Right ventricle myocardium inferior (tissue), 1 donor: ENCODE data around the gene FBLN7. TPM values are rescaled to one million over a fixed set of nuclear protein-coding genes. Genes with fewer than 3 reads are reported as not detected.
"Not testable (repeated sequence)": the region's sequence is repeated elsewhere in the genome, so short reads cannot be mapped to it uniquely, and the experiment has no call there.

Experiments used
- ATAC-seq: fragments of 200-7000 bp; cut with Tn5 transposase; one replicate; pipeline ENCODE4 v1.9.1; 2020; ENCODE audit warnings: mild to moderate bottlenecking, moderate library complexity
- DNase-seq: peaks from one replicate; pipeline ENCODE4 v3.0.0; 2021; ENCODE audit errors: missing footprints
- intact Hi-C: fragments of 100-400 bp; cut with DNase I; formaldehyde crosslinking; loops from one replicate; pipeline ENCODE4 v1.11.0; 2022
- total RNA-seq: library from RNA; stranded (reverse); fragmentation: NEBNext Ultra II Directional; extraction: Animal tissue kit (Norgen Biotek cat#: 25700); gene quantifications from one replicate; pipeline ENCODE4 v1.2.1, GENCODE V29; 2021
- donor health status: DM: no; HTN: yes; CAD: no; lungs with severe emphysema.

FBLN7 gene
- total RNA-seq, 1 donor from 2014 or later: 0.54 TPM

GRCh38 chr2:112199188-112199587 is 61.0 kb downstream of the FBLN7 start:
- no peak for ATAC-seq
- intact Hi-C loops: no loop called here
- no peak for DNase-seq

- intact Hi-C loops: no loop called here
- DNase-seq: no peak
- ATAC-seq: no peak
Observed at GRCh38 chr2:112201696-112202430, 63.7 kb downstream of the FBLN7 start.

GRCh38 chr2:112204411-112204810 is 66.2 kb downstream of the FBLN7 start:
- no peak for DNase-seq
- intact Hi-C loops: no loop called here
- no peak for ATAC-seq

GRCh38 chr2:112207905-112208304 is 69.7 kb downstream of the FBLN7 start:
- ATAC-seq, intact Hi-C loops, DNase-seq: not testable (repeated sequence)

- no peak for DNase-seq
- intact Hi-C loops: no loop called here
- ATAC-seq: no peak
Observed at GRCh38 chr2:112216167-112216566, 78.0 kb downstream of the FBLN7 start.

GRCh38 chr2:112217854-112218253 is 79.7 kb downstream of the FBLN7 start:
- DNase-seq (no peak), ATAC-seq (peak; percentile 56)
- intact Hi-C loops: no loop called here

GRCh38 chr2:112220186-112220585 is 82.0 kb downstream of the FBLN7 start:
- DNase-seq (no peak), ATAC-seq (no peak)
- intact Hi-C loops: no loop called here

- no peak for ATAC-seq
- intact Hi-C loops: no loop called here
- DNase-seq: no peak
Observed at GRCh38 chr2:112220831-112221230, 82.6 kb downstream of the FBLN7 start.

GRCh38 chr2:112229348-112229747 is 91.2 kb downstream of the FBLN7 start:
- intact Hi-C loops: no loop called here
- ATAC-seq (no peak), DNase-seq (no peak)

- no peak for DNase-seq
- ATAC-seq: no peak
- intact Hi-C loops: no loop called here
Observed at GRCh38 chr2:112230371-112230770, 92.2 kb downstream of the FBLN7 start.

Other genes with a start within 250 kb of the FBLN7 start
- 6.6 TPM for gene MERTK, start 239.8 kb upstream of the FBLN7 start, total RNA-seq
- 6.5 TPM for gene TMEM87B, start 83.1 kb upstream of the FBLN7 start, total RNA-seq
- 10.6 TPM for gene ZC3H8, start 116.7 kb downstream of the FBLN7 start, total RNA-seq
- 16.1 TPM for gene ZC3H6, start 137.2 kb downstream of the FBLN7 start, total RNA-seq